ENCODE data around the gene LRWD1.

- TF ChIP-seq POLR2A (IDR thresholded peaks at IDR 0.05) (no peak), CTCF (IDR thresholded peaks at IDR 0.05) (no peak)
These were observed 39.0 kb upstream of the LRWD1 start for GRCh38 chr7:102425639-102426267.

Measured in thyroid gland (tissue), 4 donors.